PC-9 (cell line): ENCODE measurements around the gene PLA2G4C.

Experiments used
- EZH2 ChIP-seq: fragments of 200-600 bp; sonication (generic); IDR thresholded peaks from 2 replicates; pipeline ENCODE4 v1.8.0; 2017; ENCODE audit warnings: antibody characterized with exemption, low read depth
- TF ChIP-seq, protein P1 (sequence below): fragments of 200-600 bp; sonication (generic); conservative IDR thresholded peaks from 2 replicates; pipeline ENCODE4 v1.6.1; 2017; ENCODE audit warnings: mixed run types, antibody characterized with exemption, mild to moderate bottlenecking, moderate library complexity

DNA sequence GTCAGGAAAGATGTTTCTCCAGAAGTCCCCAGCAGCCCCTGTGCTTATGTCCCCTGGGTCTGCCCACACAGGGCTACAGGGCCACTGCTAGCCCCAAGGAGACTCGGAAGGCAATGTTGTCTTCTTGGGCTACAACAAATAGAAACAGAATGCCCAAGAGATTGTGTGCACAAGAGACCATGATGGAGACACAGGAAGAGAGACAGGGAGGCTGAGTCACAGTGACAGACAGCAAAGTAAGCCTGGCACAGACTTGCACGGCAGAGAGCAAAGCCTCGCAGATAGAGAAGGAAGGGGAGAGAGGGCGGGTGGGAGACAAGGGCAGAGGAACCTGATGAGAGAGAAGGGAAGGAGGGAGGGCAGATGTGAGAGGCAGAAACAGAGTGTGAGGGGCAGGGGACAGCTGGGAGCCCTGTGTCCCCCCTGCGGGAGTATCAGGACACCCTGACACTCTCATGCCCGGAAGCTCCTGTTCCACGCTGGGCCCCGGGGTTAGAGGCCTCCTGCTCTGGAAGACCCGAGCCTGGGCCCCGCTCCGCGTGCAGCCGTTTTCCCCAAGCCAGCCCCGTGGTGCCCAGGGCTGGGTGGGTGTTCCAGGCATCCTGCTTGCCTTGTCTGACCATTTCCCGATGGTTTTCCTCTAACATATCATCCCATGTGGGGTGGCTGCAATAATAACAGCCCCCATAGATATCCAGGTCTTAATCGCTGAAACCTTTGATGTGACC, 2.7 kb upstream of the PLA2G4C start:
- TF ChIP-seq, protein P1, sequence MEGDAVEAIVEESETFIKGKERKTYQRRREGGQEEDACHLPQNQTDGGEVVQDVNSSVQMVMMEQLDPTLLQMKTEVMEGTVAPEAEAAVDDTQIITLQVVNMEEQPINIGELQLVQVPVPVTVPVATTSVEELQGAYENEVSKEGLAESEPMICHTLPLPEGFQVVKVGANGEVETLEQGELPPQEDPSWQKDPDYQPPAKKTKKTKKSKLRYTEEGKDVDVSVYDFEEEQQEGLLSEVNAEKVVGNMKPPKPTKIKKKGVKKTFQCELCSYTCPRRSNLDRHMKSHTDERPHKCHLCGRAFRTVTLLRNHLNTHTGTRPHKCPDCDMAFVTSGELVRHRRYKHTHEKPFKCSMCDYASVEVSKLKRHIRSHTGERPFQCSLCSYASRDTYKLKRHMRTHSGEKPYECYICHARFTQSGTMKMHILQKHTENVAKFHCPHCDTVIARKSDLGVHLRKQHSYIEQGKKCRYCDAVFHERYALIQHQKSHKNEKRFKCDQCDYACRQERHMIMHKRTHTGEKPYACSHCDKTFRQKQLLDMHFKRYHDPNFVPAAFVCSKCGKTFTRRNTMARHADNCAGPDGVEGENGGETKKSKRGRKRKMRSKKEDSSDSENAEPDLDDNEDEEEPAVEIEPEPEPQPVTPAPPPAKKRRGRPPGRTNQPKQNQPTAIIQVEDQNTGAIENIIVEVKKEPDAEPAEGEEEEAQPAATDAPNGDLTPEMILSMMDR, result no peak
- TF ChIP-seq EZH2, result no peak
